Right lobe of liver (tissue), 4 donors: ENCODE data around the gene ADA.

Source experiments
- POLR2A ChIP-seq: fragments of 450-650 bp; IDR thresholded peaks from one replicate; pipeline ENCODE4 v1.6.1; 2017; ENCODE audit warnings: antibody characterized with exemption, mild to moderate bottlenecking
- TF ChIP-seq, protein P1 (sequence below), 4 donors: fragments of 200-600 bp in 3 of 4; fragments of 450-650 bp in 1 of 4; IDR thresholded peaks; one replicate each; pipeline versions ENCODE4 v1.5.1 to v1.8.0; 2016 to 2022; ENCODE audit warnings: antibody characterized with exemption in 4 of 4, mild to moderate bottlenecking in 2 of 4
- donor health status: DM: no; HTN: no; CAD: no.
- donor health status: DM: no; HTN: no; CAD: no.
- donor health status: DM: no; HTN: yes; CAD: no.

DNA sequence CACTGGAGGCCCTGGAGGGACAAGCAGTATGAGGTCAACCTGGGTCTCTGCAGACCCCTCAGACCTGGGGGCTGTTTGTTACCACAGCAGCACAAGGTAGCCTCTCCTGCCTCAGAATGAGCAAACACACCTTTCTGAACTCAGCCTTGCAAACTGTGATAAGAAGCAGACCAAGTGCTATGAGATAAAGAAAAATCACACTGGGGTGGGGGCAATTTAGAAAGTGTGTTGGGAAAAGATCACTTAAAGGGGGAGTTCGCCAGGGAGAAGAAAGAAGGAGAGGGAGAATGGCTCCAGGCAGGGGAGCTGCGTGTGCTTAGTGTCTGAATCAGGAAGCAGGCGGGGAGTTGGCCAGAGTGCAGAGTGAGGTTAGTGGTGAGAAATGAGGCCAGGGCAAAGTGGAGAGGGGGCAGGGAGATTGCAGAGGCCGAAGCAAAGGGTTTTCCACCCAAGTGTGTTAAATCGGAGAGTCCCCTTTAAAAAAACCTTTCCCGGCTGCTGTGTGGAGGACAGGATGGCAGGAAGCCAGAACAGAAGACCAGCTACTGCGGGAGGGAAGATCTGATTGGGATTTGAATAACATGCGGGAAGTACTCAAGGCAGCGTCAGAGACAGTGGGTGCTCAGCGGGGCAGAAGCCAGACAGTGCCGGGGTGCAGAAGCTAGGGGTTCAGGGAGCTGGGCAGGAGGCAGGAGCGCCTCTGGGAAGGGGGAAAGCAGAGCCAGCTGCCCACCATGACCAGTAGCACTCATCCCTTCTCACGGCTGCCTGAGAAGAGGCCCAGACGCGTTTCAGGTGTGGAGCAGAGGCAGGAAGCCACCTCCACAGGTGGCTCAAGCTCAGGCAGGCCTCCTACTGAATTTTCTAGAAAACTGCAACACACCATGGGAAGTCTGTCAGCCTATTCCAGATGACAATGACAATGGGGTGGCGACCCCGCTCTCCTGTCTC, 9.0 kb downstream of the ADA start:
- TF ChIP-seq, protein P1, sequence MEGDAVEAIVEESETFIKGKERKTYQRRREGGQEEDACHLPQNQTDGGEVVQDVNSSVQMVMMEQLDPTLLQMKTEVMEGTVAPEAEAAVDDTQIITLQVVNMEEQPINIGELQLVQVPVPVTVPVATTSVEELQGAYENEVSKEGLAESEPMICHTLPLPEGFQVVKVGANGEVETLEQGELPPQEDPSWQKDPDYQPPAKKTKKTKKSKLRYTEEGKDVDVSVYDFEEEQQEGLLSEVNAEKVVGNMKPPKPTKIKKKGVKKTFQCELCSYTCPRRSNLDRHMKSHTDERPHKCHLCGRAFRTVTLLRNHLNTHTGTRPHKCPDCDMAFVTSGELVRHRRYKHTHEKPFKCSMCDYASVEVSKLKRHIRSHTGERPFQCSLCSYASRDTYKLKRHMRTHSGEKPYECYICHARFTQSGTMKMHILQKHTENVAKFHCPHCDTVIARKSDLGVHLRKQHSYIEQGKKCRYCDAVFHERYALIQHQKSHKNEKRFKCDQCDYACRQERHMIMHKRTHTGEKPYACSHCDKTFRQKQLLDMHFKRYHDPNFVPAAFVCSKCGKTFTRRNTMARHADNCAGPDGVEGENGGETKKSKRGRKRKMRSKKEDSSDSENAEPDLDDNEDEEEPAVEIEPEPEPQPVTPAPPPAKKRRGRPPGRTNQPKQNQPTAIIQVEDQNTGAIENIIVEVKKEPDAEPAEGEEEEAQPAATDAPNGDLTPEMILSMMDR (IDR thresholded peaks at IDR 0.05), result peak in 1 of 4 donors; percentile 3
- TF ChIP-seq POLR2A, result no peak
